Spleen (tissue), 11 donors: Measurements from ENCODE around the gene WDR26. TPM values are rescaled to one million over a fixed set of nuclear protein-coding genes. Genes with fewer than 3 reads are reported as not detected.

Source experiments
- DNase-seq: peaks from one replicate; pipeline ENCODE4 v3.0.0-alpha.2; 2020
- H3K27ac ChIP-seq, 8 donors: fragments of 200-600 bp; sonication (generic) in 7 of 8; 1 replicate in 4 of 8; 2 replicates in 4 of 8; pipeline versions ENCODE4 v1.5.0 to v1.8.0; 2016 to 2021; ENCODE audit warnings: inconsistent platforms in 4 of 8, mild to moderate bottlenecking in 4 of 8, moderate library complexity in 1 of 8
- H3K27me3 ChIP-seq, 7 donors: fragments of 200-600 bp; sonication (generic) in 6 of 7; replicated peaks in 1 of 7; 1 replicate in 4 of 7; 2 replicates in 3 of 7; pipeline versions ENCODE4 v1.5.0 to v1.8.0; 2016 to 2021; ENCODE audit warnings: inconsistent platforms in 3 of 7, mild to moderate bottlenecking in 1 of 7
- H3K36me3 ChIP-seq, 6 donors: fragments of 200-600 bp; sonication (generic) in 5 of 6; 1 replicate in 4 of 6; 2 replicates in 2 of 6; pipeline versions ENCODE4 v1.5.0 to v1.8.0; 2016 to 2021; ENCODE audit warnings: inconsistent platforms in 2 of 6
- H3K4me1 ChIP-seq, 6 donors: fragments of 200-600 bp; sonication (generic) in 5 of 6; 1 replicate in 3 of 6; 2 replicates in 3 of 6; pipeline versions ENCODE4 v1.5.0 to v1.8.0; 2016 to 2021; ENCODE audit warnings: inconsistent platforms in 3 of 6
- H3K4me3 ChIP-seq, 8 donors: fragments of 200-600 bp; sonication (generic) in 7 of 8; 1 replicate in 4 of 8; 2 replicates in 4 of 8; pipeline versions ENCODE4 v1.5.0 to v1.8.0; 2016 to 2021; ENCODE audit warnings: inconsistent platforms in 4 of 8, mild to moderate bottlenecking in 4 of 8, moderate library complexity in 2 of 8
- H3K9me3 ChIP-seq, 8 donors: fragments of 200-600 bp; sonication (generic) in 7 of 8; 1 replicate in 4 of 8; 2 replicates in 4 of 8; pipeline versions ENCODE4 v1.5.0 to v1.8.0; 2016 to 2021; ENCODE audit warnings: inconsistent platforms in 4 of 8
- CTCF ChIP-seq, 11 experiments: fragments of 200-600 bp in 7 of 11; fragments of 450-650 bp in 4 of 11; sonication (generic) in 4 of 11; IDR thresholded peaks in 8 of 11; conservative IDR thresholded peaks in 3 of 11; 1 replicate in 7 of 11; 2 replicates in 4 of 11; pipeline versions ENCODE4 v1.4.0 to v1.8.0; 2016 to 2021; ENCODE audit warnings: antibody characterized with exemption in 11 of 11, inconsistent platforms in 4 of 11, mild to moderate bottlenecking in 1 of 11
- POLR2A ChIP-seq, 3 donors: fragments of 450-650 bp; IDR thresholded peaks; one replicate each; pipeline ENCODE4 v1.5.1; 2017; ENCODE audit warnings: antibody characterized with exemption in 3 of 3, mild to moderate bottlenecking in 1 of 3
- POLR2AphosphoS5 ChIP-seq, 3 donors: sonication (generic); formaldehyde crosslinking; IDR thresholded peaks; one replicate each; pipeline ENCODE4 v1.5.1; 2017; ENCODE audit warnings: antibody characterized with exemption in 3 of 3
- WGBS, 5 donors: extraction: QIAGEN DNeasy Blood & Tissue Kit in 3 of 5; methylation state at CpG; one replicate each; pipeline versions ENCODE4 v1.1.5 to v1.1.7; 2013 to 2018; 5-methylcytosine and 5-hydroxymethylcytosine counted together
- intact Hi-C: fragments of 100-400 bp; cut with DNase I; formaldehyde crosslinking; loops from one replicate; pipeline ENCODE4 v1.15.0; 2023; ENCODE audit warnings: low total_unique reads
- polyA plus RNA-seq, 3 donors: library from polyadenylated mRNA; stranded (reverse); fragments of 200-250 nt; gene quantifications; one replicate each; pipeline ENCODE4 v1.2.1, GENCODE V29; 2013
- total RNA-seq, 7 donors: library from RNA; depleted of rRNA in 3 of 7; stranded (reverse); fragments of >200 nt in 3 of 7; fragmentation: NEBNext Ultra II Directional in 4 of 7; extraction: Animal tissue kit (Norgen Biotek cat#: 25700) in 4 of 7; gene quantifications; one replicate each; pipeline versions ENCODE4 v1.1.0 to v1.2.1, GENCODE V29; 2016 to 2021
- donor health status: healthy with polysubstance abuse.
- donor health status: DM: no; HTN: no; CAD: no; lungs with moderate emphysema.
- donor health status: DM: no; HTN: no; CAD: no.
- donor health status: Bipolar disorder and iron deficiency.
- donor health status: healthy.
- donor health status: DM: no; HTN: no; CAD: no.
- donor health status: DM: yes; HTN: yes; CAD: no.

WDR26 gene
- total and polyA plus RNA-seq, 10 donors = 22.0 to 148 (median 119) TPM

GRCh38 chr1:224454402-224455055 lies 19.9 kb upstream of the WDR26 start:
- H3K4me3 ChIP-seq = no peak overlapping the region
- no peak for DNase-seq
- no peak overlapping the region for H3K27ac ChIP-seq
- intact Hi-C loops = loop anchor here (5.0 kb wide), 1 partner anchor 337 kb away; no protein-coding TSS in a partner anchor
- H3K9me3 ChIP-seq = no peaks in the 10 kb centered on the region
- 79 to 91% (median 86%) methylated on average over 8 of the region's 8 CpGs for WGBS, 5 donors
- peaks cover 0 to 6% (median 0%) of the 10 kb centered on the region in 6 donors for H3K36me3 ChIP-seq
- peaks cover 7 to 36% (median 22%) of the 10 kb centered on the region in 6 donors for H3K4me1 ChIP-seq
- TF ChIP-seq POLR2A (IDR thresholded peaks at IDR 0.05) = no peak
- TF ChIP-seq CTCF (IDR thresholded peaks at IDR 0.05 in 8 of 11, conservative IDR thresholded peaks at IDR 0.05 in 3 of 11) = no peak
- TF ChIP-seq POLR2AphosphoS5 (IDR thresholded peaks at IDR 0.05) = no peak
- H3K27me3 ChIP-seq = no peaks in the 10 kb centered on the region

GRCh38 chr1:224450561-224451350 lies 16.2 kb upstream of the WDR26 start:
- peaks cover 0 to 9% (median 0%) of the 10 kb centered on the region in 6 donors for H3K4me1 ChIP-seq
- no peaks in the 10 kb centered on the region for H3K9me3 ChIP-seq
- no peak overlapping the region for H3K4me3 ChIP-seq
- no peaks in the 10 kb centered on the region for H3K27me3 ChIP-seq
- WGBS, 5 donors = 80 to 95% (median 88%) methylated on average over 7 of the region's 7 CpGs
- no peak for DNase-seq
- intact Hi-C loops = no loop called here
- peaks cover 0 to 6% (median 0%) of the 10 kb centered on the region in 6 donors for H3K36me3 ChIP-seq
- H3K27ac ChIP-seq = no peak overlapping the region
- no peak for TF ChIP-seq POLR2AphosphoS5 (IDR thresholded peaks at IDR 0.05)
- no peak for TF ChIP-seq CTCF (IDR thresholded peaks at IDR 0.05 in 8 of 11, conservative IDR thresholded peaks at IDR 0.05 in 3 of 11)
- TF ChIP-seq POLR2A (IDR thresholded peaks at IDR 0.05) = no peak

- H3K27ac ChIP-seq = no peak overlapping the region
- H3K4me1 ChIP-seq = peaks cover 0 to 9% (median 0%) of the 10 kb centered on the region in 6 donors
- DNase-seq = no peak
- WGBS, 5 donors = 71 to 81% (median 77%) methylated on average over 5 of the region's 5 CpGs
- peaks cover 0 to 6% (median 0%) of the 10 kb centered on the region in 6 donors for H3K36me3 ChIP-seq
- no peaks in the 10 kb centered on the region for H3K9me3 ChIP-seq
- intact Hi-C loops = no loop called here
- TF ChIP-seq POLR2AphosphoS5 (IDR thresholded peaks at IDR 0.05) (no peak), CTCF (IDR thresholded peaks at IDR 0.05 in 8 of 11, conservative IDR thresholded peaks at IDR 0.05 in 3 of 11) (no peak), POLR2A (IDR thresholded peaks at IDR 0.05) (no peak)
- H3K4me3 ChIP-seq = no peak overlapping the region
- no peaks in the 10 kb centered on the region for H3K27me3 ChIP-seq
Measured at GRCh38 chr1:224450159-224450558, 15.6 kb upstream of the WDR26 start.

GRCh38 chr1:224448453-224449017 lies 13.9 kb upstream of the WDR26 start:
- 84 to 95% (median 91%) methylated on average over 8 of the region's 8 CpGs for WGBS, 5 donors
- Histone ChIP-seq H3K27ac (no peak overlapping the region), H3K36me3 (peaks cover 0 to 6% (median 0%) of the 10 kb centered on the region in 6 donors), H3K27me3 (no peaks in the 10 kb centered on the region), H3K4me3 (no peak overlapping the region), H3K9me3 (no peaks in the 10 kb centered on the region), H3K4me1 (peaks cover 0 to 9% (median 0%) of the 10 kb centered on the region in 6 donors)
- intact Hi-C loops = no loop called here
- DNase-seq = no peak
- no peak for TF ChIP-seq CTCF (IDR thresholded peaks at IDR 0.05 in 8 of 11, conservative IDR thresholded peaks at IDR 0.05 in 3 of 11)
- TF ChIP-seq POLR2AphosphoS5 (IDR thresholded peaks at IDR 0.05) = no peak
- TF ChIP-seq POLR2A (IDR thresholded peaks at IDR 0.05) = no peak
